Upper lobe of left lung (tissue), 6 donors: Measurements from ENCODE around the gene OLFM1. TPM values are rescaled to one million over a fixed set of nuclear protein-coding genes. Genes with fewer than 3 reads are reported as not detected.
"Not testable (repeated sequence)": the region's sequence is repeated elsewhere in the genome, so short reads cannot be mapped to it uniquely, and the experiment has no call there.

ENCODE experiments used
- ATAC-seq, 2 donors: fragments of 200-7000 bp; cut with Tn5 transposase; one replicate each; pipeline ENCODE4 v1.9.1; 2022; ENCODE audit warnings: mild to moderate bottlenecking in 2 of 2, moderate library complexity in 2 of 2; ENCODE audit not compliant: low FRiP score in 2 of 2
- DNase-seq, 2 donors: peaks; one replicate each; pipeline ENCODE4 v3.0.0-alpha.2; 2019 to 2020
- H3K27ac ChIP-seq, 4 donors: fragments of 200-600 bp; sonication (generic); one replicate each; pipeline ENCODE4 v1.5.1; 2016 to 2019
- H3K27me3 ChIP-seq, 4 donors: fragments of 200-600 bp; sonication (generic); one replicate each; pipeline ENCODE4 v1.5.1; 2017 to 2019
- H3K36me3 ChIP-seq, 4 donors: fragments of 200-600 bp; sonication (generic); one replicate each; pipeline ENCODE4 v1.5.1; 2016 to 2019
- H3K4me1 ChIP-seq, 4 donors: fragments of 200-600 bp; sonication (generic); one replicate each; pipeline ENCODE4 v1.5.1; 2018 to 2019
- H3K4me3 ChIP-seq, 4 donors: fragments of 200-600 bp; sonication (generic); one replicate each; pipeline ENCODE4 v1.5.1; 2017 to 2019; ENCODE audit warnings: mild to moderate bottlenecking in 2 of 4, moderate library complexity in 1 of 4
- H3K9me3 ChIP-seq, 4 donors: fragments of 200-600 bp; sonication (generic); one replicate each; pipeline ENCODE4 v1.5.1; 2018 to 2019
- EP300 ChIP-seq, 4 donors: sonication (generic); formaldehyde crosslinking; IDR thresholded peaks; one replicate each; pipeline ENCODE4 v1.5.1; 2017; ENCODE audit warnings: antibody characterized with exemption in 4 of 4, control low read depth in 2 of 4
- POLR2A ChIP-seq, 4 donors: fragments of 450-650 bp; IDR thresholded peaks; one replicate each; pipeline ENCODE4 v1.5.1; 2016 to 2017; ENCODE audit warnings: antibody characterized with exemption in 4 of 4, mild to moderate bottlenecking in 2 of 4
- POLR2AphosphoS5 ChIP-seq, 2 donors: sonication (generic); formaldehyde crosslinking; IDR thresholded peaks; one replicate each; pipeline ENCODE4 v1.5.1; 2017; ENCODE audit warnings: antibody characterized with exemption in 2 of 2
- WGBS, 2 donors: methylation state at CpG; one replicate each; pipeline ENCODE4 v1.1.5; 2017 to 2018; 5-methylcytosine and 5-hydroxymethylcytosine counted together
- total RNA-seq, 6 donors: library from RNA; depleted of rRNA in 4 of 6; stranded (reverse); fragments of >200 nt in 4 of 6; gene quantifications; one replicate each; pipeline versions ENCODE4 v1.1.0 to v1.2.1, GENCODE V29; 2016 to 2021
- TF ChIP-seq, protein P1 (sequence below), 6 experiments: fragments of 450-650 bp in 4 of 6; fragments of 200-600 bp in 2 of 6; sonication (generic) in 2 of 6; IDR thresholded peaks; one replicate each; pipeline ENCODE4 v1.5.1; 2016 to 2019; ENCODE audit warnings: antibody characterized with exemption in 6 of 6
- donor health status: DM: no; HTN: no; CAD: no; lungs with moderate emphysema.
- donor health status: DM: no; HTN: yes; CAD: no; lungs with severe emphysema.

The OLFM1 gene
- total RNA-seq, 6 donors from 2014 or later: 3.1 to 47.9 (median 18.5) TPM

DNA sequence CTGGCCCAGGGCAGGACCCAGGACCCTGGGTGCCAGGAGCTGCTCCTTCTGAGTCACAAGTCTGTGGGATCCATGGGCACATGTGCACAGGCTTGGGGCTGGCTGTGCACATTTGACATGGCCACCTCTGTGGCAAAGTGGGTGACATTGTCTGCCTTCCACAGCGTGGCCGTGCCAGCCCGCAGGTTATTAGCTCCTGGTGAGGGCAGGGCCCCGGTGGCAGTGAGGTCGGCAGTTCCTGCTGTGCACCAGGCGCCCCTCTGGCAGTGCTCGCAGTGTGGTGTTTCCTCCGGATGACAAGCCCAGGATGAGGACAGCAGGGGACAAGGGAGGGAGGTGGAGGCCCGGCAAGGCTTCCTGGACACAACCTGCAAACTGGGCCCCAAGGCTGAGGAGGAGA, 60.5 kb downstream of the OLFM1 start:
- H3K4me1 ChIP-seq: no peaks in the 10 kb centered on the region
- no peak for ATAC-seq
- no peaks in the 10 kb centered on the region for H3K9me3 ChIP-seq
- 88 to 92% methylated on average over 6 to 9 of the region's 9 CpGs for WGBS, 2 donors
- TF ChIP-seq POLR2AphosphoS5 (IDR thresholded peaks at IDR 0.05): no peak
- TF ChIP-seq, protein P1, sequence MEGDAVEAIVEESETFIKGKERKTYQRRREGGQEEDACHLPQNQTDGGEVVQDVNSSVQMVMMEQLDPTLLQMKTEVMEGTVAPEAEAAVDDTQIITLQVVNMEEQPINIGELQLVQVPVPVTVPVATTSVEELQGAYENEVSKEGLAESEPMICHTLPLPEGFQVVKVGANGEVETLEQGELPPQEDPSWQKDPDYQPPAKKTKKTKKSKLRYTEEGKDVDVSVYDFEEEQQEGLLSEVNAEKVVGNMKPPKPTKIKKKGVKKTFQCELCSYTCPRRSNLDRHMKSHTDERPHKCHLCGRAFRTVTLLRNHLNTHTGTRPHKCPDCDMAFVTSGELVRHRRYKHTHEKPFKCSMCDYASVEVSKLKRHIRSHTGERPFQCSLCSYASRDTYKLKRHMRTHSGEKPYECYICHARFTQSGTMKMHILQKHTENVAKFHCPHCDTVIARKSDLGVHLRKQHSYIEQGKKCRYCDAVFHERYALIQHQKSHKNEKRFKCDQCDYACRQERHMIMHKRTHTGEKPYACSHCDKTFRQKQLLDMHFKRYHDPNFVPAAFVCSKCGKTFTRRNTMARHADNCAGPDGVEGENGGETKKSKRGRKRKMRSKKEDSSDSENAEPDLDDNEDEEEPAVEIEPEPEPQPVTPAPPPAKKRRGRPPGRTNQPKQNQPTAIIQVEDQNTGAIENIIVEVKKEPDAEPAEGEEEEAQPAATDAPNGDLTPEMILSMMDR (IDR thresholded peaks at IDR 0.05): no peak
- no peak for TF ChIP-seq EP300 (IDR thresholded peaks at IDR 0.05)
- TF ChIP-seq POLR2A (IDR thresholded peaks at IDR 0.05): no peak
- H3K27me3 ChIP-seq: no peaks in the 10 kb centered on the region
- peak in 1 of 2 donors; percentile 51 for DNase-seq
- no peak overlapping the region for H3K27ac ChIP-seq
- H3K36me3 ChIP-seq: no peaks in the 10 kb centered on the region
- no peak overlapping the region for H3K4me3 ChIP-seq

DNA sequence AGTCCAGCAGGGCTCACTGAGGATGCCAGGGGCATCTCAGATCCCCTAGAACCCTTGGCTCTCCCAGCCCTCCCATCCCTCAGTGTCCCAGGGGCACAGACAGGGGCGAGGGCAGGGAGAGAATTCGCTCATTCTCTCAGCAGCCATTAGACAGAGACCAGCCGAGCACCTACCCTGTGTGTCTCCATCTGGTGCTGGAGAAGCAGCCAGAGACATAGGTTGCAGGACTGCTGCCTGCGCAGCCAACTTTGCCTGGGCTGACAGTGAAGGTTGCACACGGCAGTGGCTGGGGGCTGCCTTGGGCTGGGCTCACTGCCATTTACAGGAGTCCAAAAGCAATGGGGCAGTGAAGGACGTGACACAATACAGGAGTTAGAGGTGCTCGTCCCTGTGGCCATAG, 60.9 kb downstream of the OLFM1 start:
- no peak overlapping the region for H3K27ac ChIP-seq
- H3K9me3 ChIP-seq: no peaks in the 10 kb centered on the region
- H3K27me3 ChIP-seq: no peaks in the 10 kb centered on the region
- no peak for TF ChIP-seq POLR2AphosphoS5 (IDR thresholded peaks at IDR 0.05)
- no peak for TF ChIP-seq POLR2A (IDR thresholded peaks at IDR 0.05)
- no peak for TF ChIP-seq EP300 (IDR thresholded peaks at IDR 0.05)
- TF ChIP-seq, protein P1 (IDR thresholded peaks at IDR 0.05): no peak
- H3K4me3 ChIP-seq: no peak overlapping the region
- no peak for DNase-seq
- 64 to 89% methylated on average over 6 of the region's 7 CpGs for WGBS, 2 donors
- H3K36me3 ChIP-seq: no peaks in the 10 kb centered on the region
- ATAC-seq: no peak
- H3K4me1 ChIP-seq: no peaks in the 10 kb centered on the region

DNA sequence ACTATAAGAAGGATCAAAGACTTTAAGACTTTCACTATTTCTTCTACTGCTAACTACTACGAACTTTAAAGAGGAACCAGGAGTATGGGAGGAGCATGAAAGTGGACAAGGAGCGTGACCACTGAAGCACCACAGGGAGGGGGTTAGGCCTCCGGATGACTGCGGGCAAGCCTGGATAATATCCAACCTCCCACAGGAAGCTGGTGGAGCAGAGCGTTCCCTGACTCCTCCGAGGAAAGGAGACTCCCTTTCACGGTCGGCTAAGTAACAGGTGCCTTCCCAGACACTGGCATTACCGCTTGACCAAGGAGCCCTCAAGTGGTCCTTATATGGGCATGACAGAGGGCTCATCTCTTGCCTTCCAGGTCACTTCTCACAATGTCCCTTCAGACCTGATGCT, 62.4 kb downstream of the OLFM1 start:
- H3K27ac ChIP-seq, H3K27me3 ChIP-seq, H3K9me3 ChIP-seq, H3K4me1 ChIP-seq, DNase-seq, ATAC-seq, H3K4me3 ChIP-seq, H3K36me3 ChIP-seq: not testable (repeated sequence)
- WGBS, 2 donors: 70 to 77% methylated on average over 9 of the region's 9 CpGs

DNA sequence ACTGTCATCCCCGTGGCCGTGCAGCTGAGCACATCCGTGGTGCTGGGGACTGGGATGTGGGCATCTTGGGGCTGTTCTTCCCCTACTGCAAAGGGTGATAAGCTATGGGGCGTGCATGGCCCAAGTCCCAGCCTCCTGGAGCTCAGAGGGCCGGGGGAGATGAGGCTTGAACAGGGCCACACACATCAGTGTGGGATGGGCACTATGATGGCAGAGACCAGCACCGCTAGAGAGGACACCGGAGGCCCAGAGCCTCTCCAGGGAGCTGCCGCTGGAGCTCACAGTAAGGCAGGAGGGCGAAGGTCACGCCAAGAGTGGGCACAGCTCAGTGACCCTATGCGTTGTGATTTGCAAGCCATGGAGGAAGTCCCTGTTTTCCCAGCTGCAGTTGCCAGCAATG, 63.5 kb downstream of the OLFM1 start:
- no peak for DNase-seq
- Histone ChIP-seq H3K4me3 (no peak overlapping the region), H3K27ac (no peak overlapping the region), H3K27me3 (no peaks in the 10 kb centered on the region), H3K4me1 (no peaks in the 10 kb centered on the region), H3K36me3 (no peaks in the 10 kb centered on the region), H3K9me3 (no peaks in the 10 kb centered on the region)
- ATAC-seq: no peak
- 83 to 88% methylated on average over 6 to 11 of the region's 11 CpGs for WGBS, 2 donors
- TF ChIP-seq POLR2A (IDR thresholded peaks at IDR 0.05) (no peak), POLR2AphosphoS5 (IDR thresholded peaks at IDR 0.05) (no peak), EP300 (IDR thresholded peaks at IDR 0.05) (no peak)
- TF ChIP-seq, protein P1 (IDR thresholded peaks at IDR 0.05): no peak

DNA sequence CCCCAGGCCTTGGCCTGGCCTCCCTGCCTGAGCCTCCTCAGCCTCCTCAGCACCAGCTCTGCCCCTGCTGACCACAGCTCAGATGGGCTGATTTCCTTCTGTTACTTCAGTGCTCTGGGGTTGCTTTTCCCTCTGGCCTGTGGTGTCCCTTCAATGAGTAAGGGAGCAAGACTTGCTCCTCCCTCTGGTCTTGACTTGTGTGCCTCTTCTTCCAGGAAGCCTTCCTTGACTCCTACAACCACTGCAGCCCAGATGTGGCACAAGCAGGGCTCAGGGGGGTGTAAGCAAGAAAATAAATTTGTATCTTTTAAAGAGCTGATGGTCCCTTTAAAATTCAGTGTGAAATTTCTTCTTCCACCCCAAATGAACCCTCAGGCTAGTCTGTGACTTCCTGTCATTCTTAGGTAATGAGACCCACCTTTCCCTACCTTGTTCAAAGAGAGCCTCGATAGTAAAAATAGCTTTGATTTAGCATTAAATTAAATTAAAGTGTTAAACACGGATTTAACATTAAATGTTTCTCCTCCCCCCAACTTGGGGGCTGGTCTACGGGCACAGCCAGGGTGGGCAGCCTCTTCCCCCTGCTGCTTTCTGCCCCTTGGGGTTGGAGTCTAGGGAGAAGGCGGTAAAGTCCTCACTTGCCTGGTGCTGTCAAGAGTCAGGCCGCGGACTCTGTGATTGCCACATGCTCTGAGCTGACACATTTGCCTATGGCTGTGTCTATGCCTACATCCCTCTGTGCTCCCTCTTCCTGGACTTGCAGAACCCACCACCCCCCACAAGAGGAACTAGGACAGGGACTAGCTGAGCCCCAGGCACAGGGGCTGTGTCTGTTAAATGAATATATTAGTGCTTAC, 64.5 kb downstream of the OLFM1 start:
- H3K9me3 ChIP-seq: no peaks in the 10 kb centered on the region
- ATAC-seq: no peak
- WGBS, 2 donors: 62 to 79% methylated on average over 6 of the region's 6 CpGs
- no peaks in the 10 kb centered on the region for H3K4me1 ChIP-seq
- TF ChIP-seq, protein P1 (IDR thresholded peaks at IDR 0.05): no peak
- TF ChIP-seq EP300 (IDR thresholded peaks at IDR 0.05): no peak
- no peak for TF ChIP-seq POLR2AphosphoS5 (IDR thresholded peaks at IDR 0.05)
- TF ChIP-seq POLR2A (IDR thresholded peaks at IDR 0.05): no peak
- no peak overlapping the region for H3K27ac ChIP-seq
- H3K4me3 ChIP-seq: no peak overlapping the region
- no peaks in the 10 kb centered on the region for H3K27me3 ChIP-seq
- no peak for DNase-seq
- no peaks in the 10 kb centered on the region for H3K36me3 ChIP-seq
